Measurements from ENCODE around the gene PARD3B.

PARD3B gene

DNA sequence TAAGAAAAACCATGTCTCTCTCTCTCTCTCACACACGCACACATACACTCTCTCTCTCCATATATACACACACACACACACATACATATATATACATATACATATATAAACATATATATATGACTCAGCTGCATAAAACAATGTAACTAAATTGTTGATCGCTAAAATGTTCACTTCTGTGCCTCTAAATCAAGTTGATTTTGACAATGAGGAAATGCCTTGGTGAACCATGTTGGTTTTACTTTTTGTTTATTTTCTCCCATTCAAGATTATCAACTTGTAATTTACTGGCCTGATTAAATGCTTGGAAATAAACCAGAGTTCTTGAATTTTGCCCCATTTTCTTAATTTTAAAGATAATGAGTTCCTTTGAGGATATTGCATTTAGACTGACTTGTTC is 500.4 kb downstream of the PARD3B start:
- H3K27me3 ChIP-seq (ENCODE audit: low read length), result no peaks in the 10 kb centered on the region
- no peaks in the 10 kb centered on the region for H4K20me1 ChIP-seq (ENCODE audit: low read depth, low read length)
- H3K4me2 ChIP-seq (ENCODE audit: low read depth, low read length, poor library complexity, severe bottlenecking), result no peak overlapping the region
- H3K36me3 ChIP-seq (ENCODE audit: low read length), result no peaks in the 10 kb centered on the region
- H3K27ac ChIP-seq (ENCODE audit: low read depth, low read length), result no peak overlapping the region
- H3F3A ChIP-seq (ENCODE audit: insufficient read depth), result no peaks in the 10 kb centered on the region
- no peak overlapping the region for H2AFZ ChIP-seq (ENCODE audit: low read depth, low read length, severe bottlenecking)
- H3K79me2 ChIP-seq (ENCODE audit: insufficient read depth, low read length), result no peaks in the 10 kb centered on the region
- H3K4me3 ChIP-seq (ENCODE audit: insufficient read depth, low read length, poor library complexity, severe bottlenecking), result no peak overlapping the region
- H3K9me2 ChIP-seq (replicated peaks; ENCODE audit: insufficient read depth, low read length), result no peaks in the 10 kb centered on the region
- no peaks in the 10 kb centered on the region for H3K9me3 ChIP-seq (ENCODE audit: insufficient read depth, low read length)
- no peak for TF ChIP-seq CTCF (IDR thresholded peaks at IDR 0.05; ENCODE audit: insufficient read depth, low read length, poor library complexity, severe bottlenecking)
- no peak for TF ChIP-seq EZH2phosphoT487 (conservative IDR thresholded peaks at IDR 0.05; ENCODE audit: low read length)
- H3K9ac ChIP-seq (ENCODE audit: low read length), result no peak overlapping the region

GRCh38 chr2:205047273-205047839 is 502.1 kb downstream of the PARD3B start:
- Histone ChIP-seq H3K79me2 (ENCODE audit: insufficient read depth, low read length) (no peaks in the 10 kb centered on the region), H3K36me3 (ENCODE audit: low read length) (no peaks in the 10 kb centered on the region), H4K20me1 (ENCODE audit: low read depth, low read length) (no peaks in the 10 kb centered on the region), H3K9me3 (ENCODE audit: insufficient read depth, low read length) (no peaks in the 10 kb centered on the region), H3K27ac (ENCODE audit: low read depth, low read length) (no peak overlapping the region), H2AFZ (ENCODE audit: low read depth, low read length, severe bottlenecking) (no peak overlapping the region), H3K4me3 (ENCODE audit: insufficient read depth, low read length, poor library complexity, severe bottlenecking) (no peak overlapping the region), H3K9me2 (replicated peaks; ENCODE audit: insufficient read depth, low read length) (no peaks in the 10 kb centered on the region), H3K4me2 (ENCODE audit: low read depth, low read length, poor library complexity, severe bottlenecking) (no peak overlapping the region), H3K9ac (ENCODE audit: low read length) (no peak overlapping the region), H3K27me3 (ENCODE audit: low read length) (no peaks in the 10 kb centered on the region), H3F3A (ENCODE audit: insufficient read depth) (no peaks in the 10 kb centered on the region)
- TF ChIP-seq CTCF (IDR thresholded peaks at IDR 0.05; ENCODE audit: insufficient read depth, low read length, poor library complexity, severe bottlenecking) (no peak), EZH2phosphoT487 (conservative IDR thresholded peaks at IDR 0.05; ENCODE audit: low read length) (no peak)

GRCh38 chr2:205051417-205051816 is 506.1 kb downstream of the PARD3B start:
- no peak overlapping the region for H2AFZ ChIP-seq (ENCODE audit: low read depth, low read length, severe bottlenecking)
- H4K20me1 ChIP-seq (ENCODE audit: low read depth, low read length), result no peaks in the 10 kb centered on the region
- H3K27me3 ChIP-seq (ENCODE audit: low read length), result no peaks in the 10 kb centered on the region
- H3K9me2 ChIP-seq (replicated peaks; ENCODE audit: insufficient read depth, low read length), result no peaks in the 10 kb centered on the region
- TF ChIP-seq CTCF (IDR thresholded peaks at IDR 0.05; ENCODE audit: insufficient read depth, low read length, poor library complexity, severe bottlenecking), result no peak
- TF ChIP-seq EZH2phosphoT487 (conservative IDR thresholded peaks at IDR 0.05; ENCODE audit: low read length), result no peak
- H3K9me3 ChIP-seq (ENCODE audit: insufficient read depth, low read length), result no peaks in the 10 kb centered on the region
- no peak overlapping the region for H3K27ac ChIP-seq (ENCODE audit: low read depth, low read length)
- no peaks in the 10 kb centered on the region for H3K79me2 ChIP-seq (ENCODE audit: insufficient read depth, low read length)
- no peaks in the 10 kb centered on the region for H3F3A ChIP-seq (ENCODE audit: insufficient read depth)
- no peak overlapping the region for H3K9ac ChIP-seq (ENCODE audit: low read length)
- H3K4me3 ChIP-seq (ENCODE audit: insufficient read depth, low read length, poor library complexity, severe bottlenecking), result no peak overlapping the region
- H3K4me2 ChIP-seq (ENCODE audit: low read depth, low read length, poor library complexity, severe bottlenecking), result no peak overlapping the region
- H3K36me3 ChIP-seq (ENCODE audit: low read length), result no peaks in the 10 kb centered on the region

Data from SU-DHL-6 (cell line).